GM13976 (cell line): ENCODE measurements around the gene STOML2.
A peak's percentile ranks its signal among the peaks of the same experiment; 100 is the strongest.

Experiments used
- DNase-seq: peaks from one replicate; pipeline ENCODE4 v3.0.0; 2012; ENCODE audit warnings: low spot score
- CTCF ChIP-seq: IDR thresholded peaks from 2 replicates; pipeline ENCODE4 v1.5.1; 2012; ENCODE audit warnings: borderline replicate concordance, mild to moderate bottlenecking; ENCODE audit not compliant: insufficient read depth; ENCODE audit errors: extremely low read depth, missing control alignments, control extremely low read depth
- in situ Hi-C: fragments of 300-500 bp; cut with MboI; formaldehyde crosslinking; loops from one replicate; pipeline ENCODE4 v1.12.0; 2022; ENCODE audit warnings: low sequenced_read_pairs, mixed read lengths, inconsistent platforms; ENCODE audit not compliant: unreplicated experiment

The STOML2 gene

GRCh38 chr9:35079426-35080341, 23.2 kb downstream of the STOML2 start, which contains the start of gene FANCG:
FANCG (minus strand) TSS chr9:35079942; CDS start chr9:35079524, 418 bp downstream.
- in situ Hi-C loops = no loop called here
- DNase-seq = peak; percentile 95

GRCh38 chr9:35079041-35079425, 23.9 kb downstream of the STOML2 start:
- in situ Hi-C loops = no loop called here
- TF ChIP-seq CTCF = no peak
- no peak for DNase-seq

More at GRCh38 chr9:35079426-35080341, 23.2 kb downstream of the STOML2 start, which contains the start of gene FANCG:
- TF ChIP-seq CTCF = no peak

- no peak for DNase-seq
- in situ Hi-C loops = no loop called here
- no peak for TF ChIP-seq CTCF
Measured at GRCh38 chr9:35078066-35078465, 24.9 kb downstream of the STOML2 start.

- in situ Hi-C loops = no loop called here
- TF ChIP-seq CTCF = no peak
- DNase-seq = no peak
Measured at GRCh38 chr9:35076848-35077247, 26.1 kb downstream of the STOML2 start.

- TF ChIP-seq CTCF = no peak
- no peak for DNase-seq
- in situ Hi-C loops = no loop called here
Measured at GRCh38 chr9:35075358-35075757, 27.6 kb downstream of the STOML2 start.

GRCh38 chr9:35074791-35075190, 28.1 kb downstream of the STOML2 start:
- no peak for DNase-seq
- no peak for TF ChIP-seq CTCF
- in situ Hi-C loops = no loop called here
